Measurements from ENCODE around the gene GGCX. TPM values are rescaled to one million over a fixed set of nuclear protein-coding genes. Genes with fewer than 3 reads are reported as not detected.

Gene GGCX
- total and polyA plus RNA-seq, 2 of the 13 experiments (the other 11 are each of a cell fraction or from before 2014, with no cell fraction given), result 72.5 to 103 TPM

DNA sequence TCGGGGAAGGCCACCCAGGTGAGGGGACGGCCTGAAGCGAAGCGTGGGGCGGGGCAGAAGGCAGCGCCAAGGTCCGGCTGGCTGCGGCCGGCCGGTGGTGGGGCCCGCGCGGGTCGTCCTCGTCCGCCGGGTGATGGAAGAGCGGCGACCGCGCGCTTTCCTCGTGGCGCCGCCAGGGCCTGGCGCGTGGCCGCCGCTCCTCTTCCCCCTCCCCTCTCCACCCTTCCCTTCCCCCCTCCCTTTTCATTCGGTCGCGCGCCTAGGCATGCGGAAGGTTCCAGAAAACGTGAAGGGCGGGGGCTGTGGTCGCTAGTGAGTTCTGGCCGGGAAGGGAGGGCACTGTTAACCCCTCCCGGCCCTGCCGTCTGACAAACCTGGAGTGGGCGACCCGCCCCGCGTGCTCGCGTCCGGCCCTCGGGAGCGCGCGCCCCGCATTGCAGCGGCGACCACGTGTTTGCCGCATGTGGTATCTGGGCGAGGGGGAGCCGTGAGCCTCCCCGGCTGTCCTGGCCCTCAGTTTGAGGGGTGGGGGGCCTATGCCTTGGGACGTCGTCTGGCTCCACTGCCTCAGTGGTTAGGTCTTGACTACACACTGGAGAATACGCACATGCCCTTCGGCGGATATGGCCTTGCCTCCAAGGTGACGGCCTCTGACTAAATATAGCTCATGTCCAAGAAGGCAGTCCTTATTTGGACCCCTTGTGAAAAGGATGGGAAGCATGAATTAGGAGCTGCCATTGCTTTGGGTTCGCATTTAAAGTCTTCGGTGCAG, 21.7 kb downstream of the GGCX start (continued):
- TF ChIP-seq, protein P1, sequence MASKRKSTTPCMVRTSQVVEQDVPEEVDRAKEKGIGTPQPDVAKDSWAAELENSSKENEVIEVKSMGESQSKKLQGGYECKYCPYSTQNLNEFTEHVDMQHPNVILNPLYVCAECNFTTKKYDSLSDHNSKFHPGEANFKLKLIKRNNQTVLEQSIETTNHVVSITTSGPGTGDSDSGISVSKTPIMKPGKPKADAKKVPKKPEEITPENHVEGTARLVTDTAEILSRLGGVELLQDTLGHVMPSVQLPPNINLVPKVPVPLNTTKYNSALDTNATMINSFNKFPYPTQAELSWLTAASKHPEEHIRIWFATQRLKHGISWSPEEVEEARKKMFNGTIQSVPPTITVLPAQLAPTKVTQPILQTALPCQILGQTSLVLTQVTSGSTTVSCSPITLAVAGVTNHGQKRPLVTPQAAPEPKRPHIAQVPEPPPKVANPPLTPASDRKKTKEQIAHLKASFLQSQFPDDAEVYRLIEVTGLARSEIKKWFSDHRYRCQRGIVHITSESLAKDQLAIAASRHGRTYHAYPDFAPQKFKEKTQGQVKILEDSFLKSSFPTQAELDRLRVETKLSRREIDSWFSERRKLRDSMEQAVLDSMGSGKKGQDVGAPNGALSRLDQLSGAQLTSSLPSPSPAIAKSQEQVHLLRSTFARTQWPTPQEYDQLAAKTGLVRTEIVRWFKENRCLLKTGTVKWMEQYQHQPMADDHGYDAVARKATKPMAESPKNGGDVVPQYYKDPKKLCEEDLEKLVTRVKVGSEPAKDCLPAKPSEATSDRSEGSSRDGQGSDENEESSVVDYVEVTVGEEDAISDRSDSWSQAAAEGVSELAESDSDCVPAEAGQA (IDR thresholded peaks at IDR 0.05; ENCODE audit: low read depth), result no peak
- TF ChIP-seq, protein P1 (CRISPR knock-in tag; IDR thresholded peaks at IDR 0.05; ENCODE audit: borderline replicate concordance), result peak; percentile 18; the same call in 1 of the 2 replicates
- TF ChIP-seq NR1H2 (CRISPR knock-in tag; IDR thresholded peaks at IDR 0.05; ENCODE audit: borderline replicate concordance, low read depth) (no peak; the same call in 1 of the 2 replicates), ZNF296 (CRISPR knock-in tag; conservative IDR thresholded peaks at IDR 0.05) (no peak), TOE1 (CRISPR knock-in tag; IDR thresholded peaks at IDR 0.05) (no peak), ZNF207 (IDR thresholded peaks at IDR 0.05; ENCODE audit: borderline replicate concordance) (no peak), WIZ (CRISPR knock-in tag; IDR thresholded peaks at IDR 0.05) (no peak; the same call in 1 of the 2 replicates), SRY (CRISPR knock-in tag; IDR thresholded peaks at IDR 0.05) (no peak), SYNCRIP (IDR thresholded peaks at IDR 0.05; ENCODE audit: insufficient read depth, low read depth, low read length) (no peak), EZH2 (conservative IDR thresholded peaks at IDR 0.05; ENCODE audit: low read depth, low read length) (no peak), SCMH1 (CRISPR knock-in tag; IDR thresholded peaks at IDR 0.05; ENCODE audit: borderline replicate concordance) (no peak), PRMT3 (CRISPR knock-in tag; IDR thresholded peaks at IDR 0.05; ENCODE audit: borderline replicate concordance, low read depth) (peak; percentile 46; the same call in 1 of the 2 replicates), ZNF816 (CRISPR knock-in tag; IDR thresholded peaks at IDR 0.05; ENCODE audit: borderline replicate concordance) (peak; percentile 93; the same call in 1 of the 2 replicates), KMT2B (CRISPR knock-in tag; IDR thresholded peaks at IDR 0.05) (no peak; the same call in 1 of the 2 replicates), SIN3B (IDR thresholded peaks at IDR 0.05; ENCODE audit: low read length) (no peak), U2AF2 (IDR thresholded peaks at IDR 0.05; ENCODE audit: low read depth, low read length) (0 out of 2 replicates have a peak, but pooled peaks have one; percentile 22), PRPF4 (IDR thresholded peaks at IDR 0.05; ENCODE audit: low read depth, low read length, poor library complexity, severe bottlenecking) (no peak), ZNF101 (CRISPR knock-in tag; IDR thresholded peaks at IDR 0.05; ENCODE audit: borderline replicate concordance, low read depth) (0 out of 2 replicates have a peak, but pooled peaks have one; percentile 52), HNRNPL (IDR thresholded peaks at IDR 0.05; ENCODE audit: low read depth, low read length) (peak; percentile 59), ZNF768 (CRISPR knock-in tag; IDR thresholded peaks at IDR 0.05) (peak; percentile 64; the same call in 1 of the 2 replicates), SRSF1 (optimal IDR thresholded peaks at IDR 0.05; ENCODE audit: low read depth, low read length) (no peak), MIER2 (CRISPR knock-in tag; IDR thresholded peaks at IDR 0.05) (no peak), ZFP82 (CRISPR knock-in tag; IDR thresholded peaks at IDR 0.05; ENCODE audit: borderline replicate concordance) (peak; percentile 78; the same call in 1 of the 2 replicates)
- TF ChIP-seq, protein P2, sequence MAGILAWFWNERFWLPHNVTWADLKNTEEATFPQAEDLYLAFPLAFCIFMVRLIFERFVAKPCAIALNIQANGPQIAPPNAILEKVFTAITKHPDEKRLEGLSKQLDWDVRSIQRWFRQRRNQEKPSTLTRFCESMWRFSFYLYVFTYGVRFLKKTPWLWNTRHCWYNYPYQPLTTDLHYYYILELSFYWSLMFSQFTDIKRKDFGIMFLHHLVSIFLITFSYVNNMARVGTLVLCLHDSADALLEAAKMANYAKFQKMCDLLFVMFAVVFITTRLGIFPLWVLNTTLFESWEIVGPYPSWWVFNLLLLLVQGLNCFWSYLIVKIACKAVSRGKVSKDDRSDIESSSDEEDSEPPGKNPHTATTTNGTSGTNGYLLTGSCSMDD (CRISPR knock-in tag; IDR thresholded peaks at IDR 0.05), result 0 out of 2 replicates have a peak, but pooled peaks have one; percentile 36

Measured in HepG2 (cell line).